Parathyroid adenoma (tissue), 2 donors: ENCODE results near the gene HNRNPD.
"Not testable (repeated sequence)": the region's sequence is repeated elsewhere in the genome, so short reads cannot be mapped to it uniquely, and the experiment has no call there.

Experiments used
- H2AFZ ChIP-seq: fragments of 300-600 bp; sonication (generic); one replicate; pipeline ENCODE4 v1.7.0; 2017; ENCODE audit warnings: antibody characterized with exemption, mild to moderate bottlenecking
- H3K27ac ChIP-seq: fragments of 300-600 bp; sonication (generic); one replicate; pipeline ENCODE4 v1.7.0; 2017
- H3K27me3 ChIP-seq: fragments of 300-600 bp; sonication (generic); one replicate; pipeline ENCODE4 v1.7.0; 2017; ENCODE audit warnings: low read length; ENCODE audit not compliant: control insufficient read depth, insufficient read depth
- H3K36me3 ChIP-seq: fragments of 300-600 bp; sonication (generic); one replicate; pipeline ENCODE4 v1.7.0; 2017; ENCODE audit warnings: low read length; ENCODE audit not compliant: control insufficient read depth, insufficient read depth
- H3K4me1 ChIP-seq: fragments of 300-600 bp; sonication (generic); one replicate; pipeline ENCODE4 v1.7.0; 2017; ENCODE audit warnings: control low read depth
- H3K4me2 ChIP-seq: fragments of 300-600 bp; sonication (generic); one replicate; pipeline ENCODE4 v1.7.0; 2017; ENCODE audit warnings: low read length
- H3K4me3 ChIP-seq: fragments of 300-600 bp; sonication (generic); one replicate; pipeline ENCODE4 v1.7.0; 2017; ENCODE audit warnings: low read depth, low read length
- H3K79me2 ChIP-seq: fragments of 300-600 bp; sonication (generic); one replicate; pipeline ENCODE4 v1.7.0; 2017; ENCODE audit warnings: control low read depth
- H3K9ac ChIP-seq: fragments of 300-600 bp; sonication (generic); one replicate; pipeline ENCODE4 v1.7.0; 2017; ENCODE audit warnings: mild to moderate bottlenecking
- H3K9me3 ChIP-seq: fragments of 300-600 bp; sonication (generic); one replicate; pipeline ENCODE4 v1.7.0; 2017; ENCODE audit warnings: low read length; ENCODE audit not compliant: control insufficient read depth
- CTCF ChIP-seq: fragments of 300-600 bp; sonication (generic); IDR thresholded peaks from one replicate; pipeline ENCODE4 v1.7.0; 2017; ENCODE audit warnings: antibody characterized with exemption, mild to moderate bottlenecking
- donor health status: primary hyperparathyroidism.

The HNRNPD gene

GRCh38 chr4:82352118-82352824 lies 21.5 kb downstream of the HNRNPD start:
- H3K9me3 ChIP-seq, result no peaks in the 10 kb centered on the region
- H3K79me2 ChIP-seq, result peaks cover 6% of the 10 kb centered on the region
- no peak overlapping the region for H3K4me2 ChIP-seq
- no peaks in the 10 kb centered on the region for H3K4me1 ChIP-seq
- H2AFZ ChIP-seq, result no peak overlapping the region
- no peak overlapping the region for H3K4me3 ChIP-seq
- no peaks in the 10 kb centered on the region for H3K27me3 ChIP-seq
- H3K36me3 ChIP-seq, result no peaks in the 10 kb centered on the region
- TF ChIP-seq CTCF, result no peak
- H3K27ac ChIP-seq, result no peak overlapping the region
- H3K9ac ChIP-seq, result no peak overlapping the region

GRCh38 chr4:82346126-82346525 lies 27.7 kb downstream of the HNRNPD start:
- no peaks in the 10 kb centered on the region for H3K36me3 ChIP-seq
- no peak for TF ChIP-seq CTCF
- no peaks in the 10 kb centered on the region for H3K9me3 ChIP-seq
- no peaks in the 10 kb centered on the region for H3K79me2 ChIP-seq
- H3K4me2 ChIP-seq, result no peak overlapping the region
- no peaks in the 10 kb centered on the region for H3K27me3 ChIP-seq
- H3K27ac ChIP-seq, result no peak overlapping the region
- no peak overlapping the region for H2AFZ ChIP-seq
- H3K4me3 ChIP-seq, result no peak overlapping the region
- no peak overlapping the region for H3K9ac ChIP-seq
- no peaks in the 10 kb centered on the region for H3K4me1 ChIP-seq

DNA sequence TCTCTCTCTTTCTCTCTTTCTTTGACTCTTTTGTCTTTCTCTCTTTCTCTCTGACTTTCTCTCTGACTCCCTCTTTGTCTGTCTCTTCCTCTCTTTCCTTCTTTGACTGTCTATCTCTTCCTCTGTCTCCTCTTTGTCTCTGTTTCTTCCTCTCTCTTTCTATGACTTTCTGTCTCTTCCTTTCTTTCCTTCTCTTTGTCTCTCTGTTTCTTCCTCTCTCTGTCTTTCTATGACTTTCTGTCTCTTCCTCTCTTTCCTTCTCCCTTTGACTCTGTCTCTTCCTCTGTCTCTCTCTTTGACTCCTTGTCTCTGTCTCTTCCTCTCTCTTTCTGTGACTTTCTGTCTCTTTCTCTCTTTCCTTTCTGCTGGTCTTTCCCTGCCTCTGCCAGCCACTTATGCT lies 38.7 kb downstream of the HNRNPD start:
- H3K79me2 ChIP-seq, result no peaks in the 10 kb centered on the region
- no peak overlapping the region for H3K9ac ChIP-seq
- no peaks in the 10 kb centered on the region for H3K27me3 ChIP-seq
- H3K27ac ChIP-seq, result no peak overlapping the region
- H3K4me2 ChIP-seq, result no peak overlapping the region
- no peaks in the 10 kb centered on the region for H3K4me1 ChIP-seq
- H3K9me3 ChIP-seq, result no peaks in the 10 kb centered on the region
- TF ChIP-seq CTCF, result no peak
- no peak overlapping the region for H2AFZ ChIP-seq
- H3K4me3 ChIP-seq, result no peak overlapping the region
- H3K36me3 ChIP-seq, result no peaks in the 10 kb centered on the region

GRCh38 chr4:82333641-82334040 lies 40.1 kb downstream of the HNRNPD start:
- not testable (repeated sequence) for H3K27ac ChIP-seq, H3K4me1 ChIP-seq, H2AFZ ChIP-seq, H3K9ac ChIP-seq, H3K36me3 ChIP-seq, H3K79me2 ChIP-seq, H3K9me3 ChIP-seq, H3K4me2 ChIP-seq, H3K27me3 ChIP-seq, H3K4me3 ChIP-seq

DNA sequence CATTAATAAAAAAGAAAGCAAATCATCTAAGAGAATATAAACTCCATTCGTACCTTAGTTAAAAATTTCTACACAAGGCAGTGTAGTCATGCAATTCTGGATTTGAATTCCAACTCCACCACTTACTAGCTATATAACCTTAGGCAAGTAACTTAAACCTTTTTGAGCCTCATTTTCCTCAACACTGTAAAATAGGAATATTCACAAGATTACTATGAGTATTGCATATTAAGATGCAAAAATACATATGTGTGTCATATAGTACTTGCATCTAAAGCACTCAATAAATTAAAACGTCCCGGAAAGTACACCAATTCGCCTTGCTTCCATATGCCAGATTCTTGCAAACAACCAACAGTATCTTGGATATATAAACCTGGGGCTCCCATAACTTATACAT lies 42.0 kb downstream of the HNRNPD start:
- H3K4me2 ChIP-seq, result no peak overlapping the region
- H3K9me3 ChIP-seq, result no peaks in the 10 kb centered on the region
- H3K36me3 ChIP-seq, result no peaks in the 10 kb centered on the region
- no peaks in the 10 kb centered on the region for H3K79me2 ChIP-seq
- no peaks in the 10 kb centered on the region for H3K4me1 ChIP-seq
- TF ChIP-seq CTCF, result no peak
- no peak overlapping the region for H3K4me3 ChIP-seq
- H3K9ac ChIP-seq, result no peak overlapping the region
- no peak overlapping the region for H2AFZ ChIP-seq
- no peak overlapping the region for H3K27ac ChIP-seq
- H3K27me3 ChIP-seq, result no peaks in the 10 kb centered on the region
